T-cell (primary cell): ENCODE results near the gene ACSL3. TPM values are rescaled to one million over a fixed set of nuclear protein-coding genes. Genes with fewer than 3 reads are reported as not detected.

Source experiments
- ATAC-seq, 4 experiments: fragments of 200-7000 bp in 3 of 4; fragments of 150-1000 bp in 1 of 4; cut with Tn5 transposase; replicated peaks in 1 of 4; 1 replicate in 3 of 4; 2 replicates in 1 of 4; pipeline ENCODE4 v1.10.0; 2021; ENCODE audit warnings: moderate library complexity in 3 of 4, mild to moderate bottlenecking in 2 of 4, moderate number of reproducible peaks in 1 of 4
- CTCF ChIA-PET, 2 donors: fragments of 300-600 bp; sonication (Branson Sonifier 250); formaldehyde crosslinking; loops; one replicate each; lab custom pipeline; 2022; ENCODE audit warnings: antibody characterized with exemption in 2 of 2; lab: Charles Lee
- POLR2A ChIA-PET, 2 donors: fragments of 300-600 bp; sonication (Branson Sonifier 250); formaldehyde crosslinking; loops; one replicate each; lab custom pipeline; 2022; ENCODE audit warnings: antibody characterized with exemption in 2 of 2; lab: Charles Lee
- DNase-seq, 35 experiments: peaks; one replicate each; pipeline versions ENCODE4 v3.0.0 to v3.0.0-alpha.2; 2013 to 2023
- H3K27ac ChIP-seq: one replicate; pipeline ENCODE4 v1.5.1; 2013; ENCODE audit warnings: low read length
- H3K27me3 ChIP-seq, 2 experiments: replicated peaks in 1 of 2; 1 replicate in 1 of 2; 2 replicates in 1 of 2; pipeline versions ENCODE4 v1.6.1 to v1.7.0; 2013; ENCODE audit warnings: low read length in 1 of 2, mixed read lengths in 1 of 2; ENCODE audit not compliant: control insufficient read depth in 2 of 2, insufficient read depth in 2 of 2; ENCODE audit errors: extremely low read depth in 1 of 2
- H3K36me3 ChIP-seq, 2 donors: 1 replicate in 1 of 2; 2 replicates in 1 of 2; pipeline versions ENCODE4 v1.6.1 to v1.7.0; 2013; ENCODE audit warnings: low read length in 1 of 2; ENCODE audit not compliant: control insufficient read depth in 2 of 2, insufficient read depth in 1 of 2; ENCODE audit errors: extremely low read depth in 1 of 2
- H3K4me1 ChIP-seq, 2 experiments: 1 replicate in 1 of 2; 2 replicates in 1 of 2; pipeline versions ENCODE4 v1.6.1 to v1.7.0; 2013; ENCODE audit warnings: low read length in 2 of 2, mixed read lengths in 1 of 2; ENCODE audit not compliant: insufficient read depth in 2 of 2, control insufficient read depth in 1 of 2; ENCODE audit errors: extremely low read depth in 1 of 2
- H3K4me3 ChIP-seq, 2 donors: 1 replicate in 1 of 2; 2 replicates in 1 of 2; pipeline versions ENCODE4 v1.5.1 to v1.7.0; 2013; ENCODE audit warnings: mild to moderate bottlenecking in 2 of 2, low read length in 1 of 2, moderate library complexity in 1 of 2; ENCODE audit not compliant: control insufficient read depth in 1 of 2; ENCODE audit errors: extremely low read depth in 1 of 2
- H3K9me3 ChIP-seq: 2 replicates; pipeline ENCODE4 v1.7.0; 2013
- H3K27ac Mint-ChIP-seq, 2 donors: one replicate each; pipeline ENCODE4 v1.8.0; 2020 to 2021; ENCODE audit warnings: mild to moderate bottlenecking in 2 of 2, mixed read lengths in 2 of 2
- H3K27me3 Mint-ChIP-seq, 2 donors: one replicate each; pipeline ENCODE4 v1.8.0; 2021 to 2022; ENCODE audit warnings: mixed read lengths in 2 of 2
- H3K36me3 Mint-ChIP-seq: one replicate; pipeline ENCODE4 v1.8.0; 2021; ENCODE audit warnings: mixed read lengths
- H3K4me1 Mint-ChIP-seq, 3 donors: one replicate each; pipeline ENCODE4 v1.8.0; 2020 to 2022; ENCODE audit warnings: mixed read lengths in 3 of 3, mild to moderate bottlenecking in 1 of 3
- H3K4me3 Mint-ChIP-seq, 3 donors: one replicate each; pipeline ENCODE4 v1.8.0; 2020 to 2022; ENCODE audit warnings: mild to moderate bottlenecking in 3 of 3, mixed read lengths in 3 of 3, moderate library complexity in 3 of 3
- H3K9me3 Mint-ChIP-seq, 3 donors: one replicate each; pipeline ENCODE4 v1.8.0; 2020 to 2022; ENCODE audit warnings: mixed read lengths in 3 of 3
- WGBS: methylation state at CpG from one replicate; pipeline ENCODE4 v1.1.5; 2013; ENCODE audit warnings: missing lambda C conversion rate; ENCODE audit not compliant: insufficient coverage; 5-methylcytosine and 5-hydroxymethylcytosine counted together
- total RNA-seq, 35 experiments: library from RNA in 6 of 35; stranded (reverse) in 6 of 35; fragments of 120-200 nt in 1 of 35; gene quantifications; one replicate each; pipeline versions ENCODE4 v1.2.1 to v1.2.4 and lab custom pipeline; 2013 to 2026

The ACSL3 gene
- total RNA-seq, 5 donors from 2014 or later (not counting 1 experiment from before 2014, with no cell fraction given), result 23.9 to 82.4 (median 26.5) TPM

DNA sequence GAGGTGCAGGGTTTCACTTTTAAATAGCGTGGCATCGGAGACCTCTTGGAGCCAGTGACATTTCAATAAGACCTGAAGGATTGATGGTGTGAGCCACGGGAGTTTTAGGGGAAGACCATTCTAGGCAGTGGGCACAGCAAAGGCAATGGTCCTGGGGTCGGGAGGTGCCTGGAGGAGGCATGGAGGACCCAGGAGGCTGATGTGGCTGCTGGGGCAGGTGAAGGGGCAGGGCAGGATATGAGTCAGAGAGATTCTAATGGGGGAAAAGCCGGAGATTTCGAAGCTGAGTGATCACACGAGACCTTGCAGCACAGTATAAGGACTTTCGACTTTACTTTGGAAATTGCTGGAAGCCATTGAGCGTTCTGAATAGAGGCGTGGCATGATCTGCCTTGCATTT lies 111.6 kb downstream of the ACSL3 start:
- Histone ChIP-seq H3K36me3 (no peaks in the 10 kb centered on the region), H3K9me3 (no peaks in the 10 kb centered on the region), H3K4me3 (no peak overlapping the region), H3K27me3 (peaks cover 0 to 15% of the 10 kb centered on the region in 2 experiments), H3K4me1 (no peaks in the 10 kb centered on the region), H3K27ac (no peak overlapping the region)
- ChIA-PET POLR2A (no interaction called here), CTCF (interaction anchor here (0.5 to 1.5 kb wide), 6 partner anchors 9 to 1312 kb away, joined by 3 to 7 read pairs (median 4); no protein-coding TSS in a partner anchor)
- Mint-ChIP-seq H3K9me3 (no peaks in the 10 kb centered on the region), H3K27ac (no peak overlapping the region), H3K4me1 (no peaks in the 10 kb centered on the region), H3K36me3 (no peaks in the 10 kb centered on the region), H3K27me3 (peaks cover 4 to 7% of the 10 kb centered on the region in 2 donors), H3K4me3 (no peak overlapping the region)
- WGBS, result 71% methylated on average over 10 of the region's 10 CpGs
- no peak for ATAC-seq
- DNase-seq, result no peak

GRCh38 chr2:222973237-222973636 lies 112.4 kb downstream of the ACSL3 start:
- Mint-ChIP-seq H3K4me3 (no peak overlapping the region), H3K36me3 (no peaks in the 10 kb centered on the region), H3K27me3 (peaks cover 7 to 8% of the 10 kb centered on the region in 2 donors), H3K4me1 (no peaks in the 10 kb centered on the region), H3K9me3 (no peaks in the 10 kb centered on the region), H3K27ac (no peak overlapping the region)
- H3K27ac ChIP-seq, result no peak overlapping the region
- no peaks in the 10 kb centered on the region for H3K9me3 ChIP-seq
- H3K4me3 ChIP-seq, result no peak overlapping the region
- H3K27me3 ChIP-seq, result peaks cover 0 to 15% of the 10 kb centered on the region in 2 experiments
- H3K4me1 ChIP-seq, result no peaks in the 10 kb centered on the region
- WGBS, result 84% methylated on average over 3 of the region's 4 CpGs
- DNase-seq (no peak), ATAC-seq (no peak)
- ChIA-PET POLR2A (no interaction called here), CTCF (no interaction called here)
- no peaks in the 10 kb centered on the region for H3K36me3 ChIP-seq

GRCh38 chr2:222973733-222974132 lies 112.9 kb downstream of the ACSL3 start:
- Histone ChIP-seq H3K9me3 (no peaks in the 10 kb centered on the region), H3K36me3 (no peaks in the 10 kb centered on the region), H3K4me1 (no peaks in the 10 kb centered on the region), H3K27ac (no peak overlapping the region), H3K4me3 (no peak overlapping the region), H3K27me3 (peaks cover 0 to 15% of the 10 kb centered on the region in 2 experiments)
- no peaks in the 10 kb centered on the region for H3K36me3 Mint-ChIP-seq
- H3K4me3 Mint-ChIP-seq, result no peak overlapping the region
- WGBS, result 71% methylated on average over 1 of the region's 2 CpGs
- no peaks in the 10 kb centered on the region for H3K4me1 Mint-ChIP-seq
- ChIA-PET CTCF (no interaction called here), POLR2A (no interaction called here)
- no peaks in the 10 kb centered on the region for H3K9me3 Mint-ChIP-seq
- H3K27ac Mint-ChIP-seq, result no peak overlapping the region
- H3K27me3 Mint-ChIP-seq, result peaks cover 5 to 8% of the 10 kb centered on the region in 2 donors
- DNase-seq (no peak), ATAC-seq (no peak)

DNA sequence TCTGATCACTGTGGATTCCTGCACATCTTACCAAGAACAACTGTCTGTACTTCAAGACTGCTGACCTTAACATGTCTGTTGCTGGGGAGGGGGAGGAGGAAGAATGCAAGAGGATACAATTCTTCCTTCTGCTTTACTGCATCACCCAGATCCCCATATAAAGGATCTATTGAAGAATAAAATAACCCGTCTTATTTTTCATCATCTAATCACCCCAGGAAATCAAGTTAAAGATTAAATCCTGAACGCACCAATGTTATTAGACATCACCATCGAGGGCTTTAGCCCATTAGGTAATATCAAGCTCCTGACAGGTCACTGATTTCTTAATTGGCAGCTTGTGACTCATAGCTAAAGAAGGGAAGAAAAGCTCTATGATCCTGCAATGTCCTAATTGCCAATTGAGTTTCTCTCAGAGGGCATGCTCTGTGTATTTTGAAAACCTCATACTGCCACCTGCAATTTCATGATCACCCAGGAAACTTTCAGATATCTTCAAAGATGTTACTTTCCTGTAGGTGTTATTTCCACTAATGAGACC lies 115.8 kb downstream of the ACSL3 start:
- Histone ChIP-seq H3K4me1 (no peaks in the 10 kb centered on the region), H3K27me3 (peaks cover 0 to 11% of the 10 kb centered on the region in 2 experiments), H3K9me3 (no peaks in the 10 kb centered on the region), H3K36me3 (no peaks in the 10 kb centered on the region), H3K4me3 (no peak overlapping the region), H3K27ac (no peak overlapping the region)
- H3K9me3 Mint-ChIP-seq, result no peaks in the 10 kb centered on the region
- peaks cover 7 to 11% of the 10 kb centered on the region in 2 donors for H3K27me3 Mint-ChIP-seq
- 83% methylated on average over 3 of the region's 3 CpGs for WGBS
- no peaks in the 10 kb centered on the region for H3K4me1 Mint-ChIP-seq
- DNase-seq (no peak), ATAC-seq (no peak)
- H3K36me3 Mint-ChIP-seq, result no peaks in the 10 kb centered on the region
- ChIA-PET POLR2A (no interaction called here), CTCF (no interaction called here)
- no peak overlapping the region for H3K27ac Mint-ChIP-seq
- H3K4me3 Mint-ChIP-seq, result no peak overlapping the region

GRCh38 chr2:222977121-222977520 lies 116.3 kb downstream of the ACSL3 start:
- H3K4me3 Mint-ChIP-seq, result no peak overlapping the region
- H3K27ac ChIP-seq, result no peak overlapping the region
- peaks cover 0 to 1% (median 0%) of the 10 kb centered on the region in 3 donors for H3K4me1 Mint-ChIP-seq
- peaks cover 0 to under 1% of the 10 kb centered on the region in 2 experiments for H3K4me1 ChIP-seq
- CTCF ChIA-PET, result interaction anchor here in 1 of 2 donors (0.5 kb wide), 1 partner anchor 271 kb away, joined by 4 read pairs; no protein-coding TSS in a partner anchor
- H3K27me3 Mint-ChIP-seq, result peaks cover 8 to 11% of the 10 kb centered on the region in 2 donors
- POLR2A ChIA-PET, result no interaction called here
- peaks cover 0 to 9% of the 10 kb centered on the region in 2 experiments for H3K27me3 ChIP-seq
- no peaks in the 10 kb centered on the region for H3K9me3 ChIP-seq
- ATAC-seq (no peak), DNase-seq (no peak)
- no peak overlapping the region for H3K4me3 ChIP-seq
- H3K36me3 Mint-ChIP-seq, result no peaks in the 10 kb centered on the region
- H3K9me3 Mint-ChIP-seq, result no peaks in the 10 kb centered on the region
- no CpG with 5 or more reads among the region's 5 CpGs for WGBS
- H3K27ac Mint-ChIP-seq, result no peak overlapping the region
- no peaks in the 10 kb centered on the region for H3K36me3 ChIP-seq

DNA sequence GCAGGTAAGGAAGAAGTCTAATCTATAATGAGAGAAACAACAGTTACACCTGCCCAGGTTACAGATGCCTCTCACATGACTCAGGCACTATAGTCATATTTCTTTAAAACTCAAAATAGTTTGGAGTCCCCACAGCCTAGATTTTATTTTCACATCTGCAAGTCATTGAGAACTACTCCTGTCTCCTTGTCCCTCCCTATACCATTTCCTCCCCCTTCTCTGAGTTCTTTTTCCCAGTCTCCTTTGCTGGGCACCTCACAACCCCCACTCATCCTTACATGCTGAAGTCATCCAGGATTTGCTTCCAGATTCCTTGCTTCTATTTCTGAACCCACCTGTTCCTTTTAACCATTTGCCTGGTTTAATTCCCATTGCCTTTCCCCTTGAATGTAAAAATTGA lies 118.0 kb downstream of the ACSL3 start:
- Histone ChIP-seq H3K27ac (no peak overlapping the region), H3K4me3 (no peak overlapping the region), H3K9me3 (no peaks in the 10 kb centered on the region), H3K27me3 (peaks cover 0 to 9% of the 10 kb centered on the region in 2 experiments), H3K36me3 (no peaks in the 10 kb centered on the region), H3K4me1 (peaks cover 0 to 7% of the 10 kb centered on the region in 2 experiments)
- peaks cover 9 to 12% (median 9%) of the 10 kb centered on the region in 3 donors for H3K4me1 Mint-ChIP-seq
- peaks cover 8 to 23% of the 10 kb centered on the region in 2 donors for H3K27me3 Mint-ChIP-seq
- ChIA-PET POLR2A (no interaction called here), CTCF (no interaction called here)
- no peak for DNase-seq
- H3K9me3 Mint-ChIP-seq, result no peaks in the 10 kb centered on the region
- no peak overlapping the region for H3K27ac Mint-ChIP-seq
- ATAC-seq, result no peak
- no peaks in the 10 kb centered on the region for H3K36me3 Mint-ChIP-seq
- H3K4me3 Mint-ChIP-seq, result no peak overlapping the region
